GM21367 (cell line): ENCODE measurements around the gene TSSK3.
"Not testable (repeated sequence)": the region's sequence is repeated elsewhere in the genome, so short reads cannot be mapped to it uniquely, and the experiment has no call there.

Source experiments
- ATAC-seq: cut with Tn5 transposase; IDR thresholded peaks from one replicate; pipeline ENCODE4 v1.9.1; 2021; ENCODE audit not compliant: unreplicated experiment

TSSK3 gene

GRCh38 chr1:32337855-32338636, 24.3 kb upstream of the TSSK3 start:
- no peak for ATAC-seq

- ATAC-seq = no peak
These were observed 23.6 kb upstream of the TSSK3 start for GRCh38 chr1:32338637-32339145.

- ATAC-seq = no peak
These were observed 22.9 kb upstream of the TSSK3 start for GRCh38 chr1:32339363-32339978.

- ATAC-seq = no peak
These were observed 21.1 kb upstream of the TSSK3 start for GRCh38 chr1:32341186-32341757.

- no peak for ATAC-seq
These were observed 20.4 kb upstream of the TSSK3 start for GRCh38 chr1:32341971-32342370.

- ATAC-seq = no peak
These were observed 19.6 kb upstream of the TSSK3 start for GRCh38 chr1:32342704-32343103.

- no peak for ATAC-seq
These were observed 17.0 kb upstream of the TSSK3 start for GRCh38 chr1:32345289-32345827.

- ATAC-seq = no peak
These were observed 15.7 kb upstream of the TSSK3 start for GRCh38 chr1:32346532-32347157.

- no peak for ATAC-seq
These were observed 13.1 kb upstream of the TSSK3 start for GRCh38 chr1:32349211-32349708.

GRCh38 chr1:32350785-32351398, 11.4 kb upstream of the TSSK3 start:
- peak; percentile 10 for ATAC-seq

- peak; percentile 73 for ATAC-seq
These were observed 10.7 kb upstream of the TSSK3 start for GRCh38 chr1:32351399-32352238.

GRCh38 chr1:32352239-32352745, 10.0 kb upstream of the TSSK3 start:
- no peak for ATAC-seq

- ATAC-seq = no peak
These were observed 9.4 kb upstream of the TSSK3 start for GRCh38 chr1:32352831-32353383.

- no peak for ATAC-seq
These were observed 8.9 kb upstream of the TSSK3 start for GRCh38 chr1:32353431-32353830.

- no peak for ATAC-seq
These were observed 8.3 kb upstream of the TSSK3 start for GRCh38 chr1:32353886-32354570.

- ATAC-seq = not testable (repeated sequence)
These were observed 6.6 kb upstream of the TSSK3 start for GRCh38 chr1:32355778-32356177.

- ATAC-seq = no peak
These were observed 5.9 kb upstream of the TSSK3 start for GRCh38 chr1:32356478-32356877.

GRCh38 chr1:32357614-32358013, 4.7 kb upstream of the TSSK3 start:
- no peak for ATAC-seq

- ATAC-seq = no peak
These were observed 3.9 kb upstream of the TSSK3 start for GRCh38 chr1:32358435-32358834.
